ENCODE data around the gene RBM33. TPM values are rescaled to one million over a fixed set of nuclear protein-coding genes. Genes with fewer than 3 reads are reported as not detected.

RBM33 gene
- total RNA-seq, 3 donors from 2014 or later = 63.3 to 70.5 (median 66.4) TPM

DNA sequence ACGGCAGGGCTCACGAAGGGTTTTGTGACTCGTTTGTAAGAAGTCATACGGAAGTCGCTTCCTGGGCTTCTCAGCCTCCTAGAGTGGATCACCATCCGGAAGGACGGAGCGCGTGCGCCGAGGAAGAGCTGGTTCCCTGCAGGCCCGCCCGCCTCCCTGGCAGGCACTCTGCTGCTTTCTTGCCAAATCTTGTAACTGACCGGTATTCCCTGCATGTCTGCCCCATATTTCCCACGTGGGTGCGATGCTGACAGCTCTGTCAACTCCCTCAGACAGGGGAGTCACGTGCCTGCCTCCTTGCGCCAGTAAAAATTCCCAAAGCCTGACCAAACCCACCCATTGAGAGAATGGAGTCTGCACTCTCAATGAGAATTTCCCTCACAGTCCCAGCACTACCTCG lies 155.1 kb downstream of the RBM33 start:
- Mint-ChIP-seq H3K9me3 (no peaks in the 10 kb centered on the region), H3K4me3 (no peak overlapping the region), H3K36me3 (ENCODE audit: insufficient read depth) (no peaks in the 10 kb centered on the region), H3K27me3 (ENCODE audit: low read depth) (peaks cover 60% of the 10 kb centered on the region), H3K4me1 (ENCODE audit: low read depth) (peaks cover 8% of the 10 kb centered on the region)
- ATAC-seq = no peak
- no peak for DNase-seq

DNA sequence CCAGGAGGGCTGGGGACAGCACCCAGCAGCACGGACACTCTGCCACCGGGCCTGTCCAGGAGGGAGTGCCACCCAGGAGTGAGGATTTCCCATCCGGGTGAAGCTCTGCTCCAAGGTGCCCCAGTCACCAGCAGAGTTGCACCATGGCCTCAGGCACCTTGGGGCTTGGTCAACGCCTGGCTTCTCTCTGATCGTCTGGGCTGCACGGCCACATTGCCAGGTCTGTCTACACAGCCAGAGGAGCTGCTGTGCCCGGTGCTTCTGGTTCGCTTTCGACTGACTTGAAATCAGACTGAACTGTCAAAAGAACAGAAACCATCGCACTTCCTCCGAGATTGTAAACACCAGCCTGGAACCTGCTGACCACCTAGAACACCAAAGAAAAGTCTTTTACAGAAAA lies 155.8 kb downstream of the RBM33 start:
- no peak for DNase-seq
- peaks cover 62% of the 10 kb centered on the region for H3K27me3 Mint-ChIP-seq (ENCODE audit: low read depth)
- H3K4me3 Mint-ChIP-seq = no peak overlapping the region
- ATAC-seq = no peak
- H3K36me3 Mint-ChIP-seq (ENCODE audit: insufficient read depth) = no peaks in the 10 kb centered on the region
- H3K4me1 Mint-ChIP-seq (ENCODE audit: low read depth) = peaks cover 9% of the 10 kb centered on the region
- H3K9me3 Mint-ChIP-seq = no peaks in the 10 kb centered on the region

DNA sequence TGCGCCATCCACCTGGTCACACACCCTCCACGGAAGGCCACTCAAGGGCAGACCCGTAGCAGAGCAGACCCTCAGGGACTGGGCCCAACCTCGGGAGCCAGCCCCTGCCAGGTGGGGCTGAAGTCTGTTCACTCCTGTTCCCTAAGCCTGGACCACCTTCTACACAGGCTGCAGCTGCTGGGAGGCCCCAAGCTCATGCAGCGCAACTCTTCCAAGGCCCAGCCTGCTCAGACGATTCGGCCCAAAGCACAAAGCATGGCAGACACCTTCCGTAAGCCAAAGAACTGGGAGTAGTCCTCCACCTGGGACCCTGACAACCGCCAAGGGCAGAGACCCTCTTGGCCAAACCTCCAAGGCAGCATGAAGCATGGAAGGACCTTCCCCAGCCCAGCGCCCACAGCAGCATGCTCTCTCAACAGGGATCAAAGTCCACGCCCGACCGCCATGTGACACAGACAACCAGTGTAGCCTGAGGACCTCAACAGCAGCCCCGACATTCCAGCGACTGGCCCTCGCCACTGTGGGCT lies 156.3 kb downstream of the RBM33 start:
- no peak for ATAC-seq
- H3K4me3 Mint-ChIP-seq = no peak overlapping the region
- H3K9me3 Mint-ChIP-seq = no peaks in the 10 kb centered on the region
- DNase-seq = no peak
- peaks cover 10% of the 10 kb centered on the region for H3K4me1 Mint-ChIP-seq (ENCODE audit: low read depth)
- no peaks in the 10 kb centered on the region for H3K36me3 Mint-ChIP-seq (ENCODE audit: insufficient read depth)
- H3K27me3 Mint-ChIP-seq (ENCODE audit: low read depth) = peaks cover 61% of the 10 kb centered on the region

DNA sequence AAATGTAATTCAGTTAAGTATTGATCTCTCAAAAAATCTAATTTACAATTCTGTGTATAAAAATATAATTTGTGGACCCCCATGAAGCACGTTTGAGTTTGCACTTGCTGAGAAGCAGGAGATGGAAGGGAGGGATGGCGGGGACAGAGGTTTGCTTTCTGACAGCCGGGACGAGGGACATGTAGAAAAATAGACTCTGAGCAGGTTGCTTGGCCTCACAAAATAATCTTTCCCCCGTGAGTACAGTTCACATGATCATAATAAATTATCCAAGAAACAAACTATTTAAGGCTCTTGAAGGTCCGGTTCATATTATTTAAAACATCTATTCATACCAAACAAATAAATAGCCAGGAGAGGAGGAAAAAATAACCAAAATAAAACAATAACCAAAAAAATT lies 157.8 kb downstream of the RBM33 start:
- ATAC-seq = no peak
- peaks cover 70% of the 10 kb centered on the region for H3K27me3 Mint-ChIP-seq (ENCODE audit: low read depth)
- H3K4me3 Mint-ChIP-seq = no peak overlapping the region

DNA sequence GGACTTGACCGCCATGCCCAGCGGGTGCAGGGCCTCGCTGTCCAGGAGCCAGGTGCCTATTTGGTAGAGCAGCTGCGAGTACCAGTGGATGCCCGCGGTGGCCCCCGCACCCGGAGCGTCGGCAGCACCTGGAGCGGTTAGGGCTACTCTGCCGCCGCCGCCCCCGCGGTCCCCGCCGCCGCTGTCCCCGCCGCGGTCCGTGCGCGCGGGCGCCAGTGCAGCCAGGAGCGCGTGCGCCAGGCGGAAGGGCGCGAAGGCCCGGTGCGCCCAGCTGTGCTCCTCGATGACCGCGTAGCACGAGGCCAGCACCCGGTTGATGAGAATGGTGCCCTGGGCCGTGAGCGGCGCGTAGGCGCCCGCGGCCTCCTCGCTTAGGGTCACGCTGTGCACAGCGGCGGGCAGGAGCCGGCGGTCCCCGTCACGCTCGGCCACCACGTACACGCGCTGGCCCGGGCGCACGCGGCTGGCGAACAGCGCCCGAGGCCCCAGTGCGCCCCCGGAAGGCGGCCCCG lies 158.5 kb downstream of the RBM33 start:
- no peak overlapping the region for H3K4me3 Mint-ChIP-seq
- peaks cover 72% of the 10 kb centered on the region for H3K27me3 Mint-ChIP-seq (ENCODE audit: low read depth)
- no peaks in the 10 kb centered on the region for H3K9me3 Mint-ChIP-seq
- no peaks in the 10 kb centered on the region for H3K36me3 Mint-ChIP-seq (ENCODE audit: insufficient read depth)
- no peak for DNase-seq
- H3K4me1 Mint-ChIP-seq (ENCODE audit: low read depth) = peaks cover 19% of the 10 kb centered on the region
- ATAC-seq = no peak

More for the DNA sequence above, 157.8 kb downstream of the RBM33 start:
- Mint-ChIP-seq H3K4me1 (ENCODE audit: low read depth) (peaks cover 15% of the 10 kb centered on the region), H3K36me3 (ENCODE audit: insufficient read depth) (no peaks in the 10 kb centered on the region), H3K9me3 (no peaks in the 10 kb centered on the region)
- DNase-seq = no peak

DNA sequence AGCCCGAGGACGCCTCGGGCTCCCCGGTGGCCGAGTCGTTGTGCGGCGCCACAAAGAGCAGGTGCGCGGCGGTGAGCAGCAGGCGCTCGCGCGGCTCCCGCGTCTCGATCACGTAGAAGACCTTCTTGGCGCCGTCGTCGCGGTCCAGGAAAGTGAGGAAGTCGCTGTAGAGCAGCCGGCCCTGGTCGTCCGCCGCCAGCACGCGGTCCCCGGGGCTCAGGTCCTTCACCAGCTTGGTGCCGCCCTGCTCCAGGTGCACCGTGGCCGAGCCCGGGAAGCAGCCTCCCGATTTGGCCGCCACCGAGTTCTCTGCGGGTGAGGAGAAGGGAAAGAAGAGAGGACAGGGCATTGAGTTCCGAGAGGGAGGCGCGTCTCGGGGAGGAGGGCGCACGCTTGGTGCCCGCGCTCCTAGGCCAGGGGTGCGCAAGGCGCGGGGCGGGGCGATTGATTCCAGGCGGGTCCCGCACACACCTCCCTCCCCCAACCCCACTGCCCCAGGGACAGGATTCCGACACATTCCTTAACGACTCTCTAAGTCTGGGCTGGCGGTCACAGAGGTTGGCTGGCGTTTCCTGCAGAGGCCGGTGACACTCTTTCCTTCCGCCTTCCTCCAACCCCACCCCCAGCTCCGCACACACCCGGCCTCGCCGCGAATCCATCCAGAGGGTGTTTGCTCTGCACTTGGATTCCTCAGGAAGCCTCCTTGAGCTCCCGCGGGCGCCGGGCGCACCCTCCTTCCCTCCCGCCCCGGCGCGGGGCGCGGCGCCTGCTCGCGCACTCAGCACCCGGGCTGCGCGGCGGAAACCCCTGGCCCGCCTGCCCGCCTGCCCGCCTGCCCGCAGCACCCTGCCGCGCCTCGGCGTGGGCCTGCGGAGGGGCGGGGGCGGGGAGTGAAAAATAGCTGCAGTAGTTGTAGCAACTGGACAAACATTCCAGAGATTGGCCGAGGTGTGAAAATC lies 159.2 kb downstream of the RBM33 start:
- H3K36me3 Mint-ChIP-seq (ENCODE audit: insufficient read depth) = no peaks in the 10 kb centered on the region
- H3K4me3 Mint-ChIP-seq = peak overlapping the region; percentile 74
- peaks cover 19% of the 10 kb centered on the region for H3K4me1 Mint-ChIP-seq (ENCODE audit: low read depth)
- ATAC-seq (peak; percentile 12 to 13), DNase-seq (no peak)
- no peaks in the 10 kb centered on the region for H3K9me3 Mint-ChIP-seq
- H3K27me3 Mint-ChIP-seq (ENCODE audit: low read depth) = peaks cover 68% of the 10 kb centered on the region

DNA sequence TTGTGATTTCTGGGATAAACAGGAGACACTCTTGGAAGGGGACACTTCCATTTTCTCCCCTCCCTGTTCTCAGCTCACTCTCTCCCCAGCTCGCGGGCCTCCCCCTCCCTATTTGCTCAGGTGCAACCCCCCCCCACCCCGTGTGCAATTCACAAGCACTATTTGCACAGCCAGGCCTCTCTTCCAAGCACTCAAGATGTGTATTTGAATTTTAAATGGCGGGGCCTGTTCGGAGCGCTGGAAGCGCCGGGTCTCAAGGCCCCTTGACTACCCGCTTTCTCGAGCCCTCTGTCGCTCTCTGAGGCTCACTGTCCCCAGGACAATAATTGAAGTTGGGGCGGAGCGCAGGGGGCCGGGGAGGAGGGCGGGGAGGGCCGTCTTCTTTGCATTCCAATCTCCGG lies 160.0 kb downstream of the RBM33 start:
- peaks cover 67% of the 10 kb centered on the region for H3K27me3 Mint-ChIP-seq (ENCODE audit: low read depth)
- H3K36me3 Mint-ChIP-seq (ENCODE audit: insufficient read depth) = no peaks in the 10 kb centered on the region
- H3K9me3 Mint-ChIP-seq = no peaks in the 10 kb centered on the region
- H3K4me1 Mint-ChIP-seq (ENCODE audit: low read depth) = peaks cover 19% of the 10 kb centered on the region
- no peak overlapping the region for H3K4me3 Mint-ChIP-seq
- DNase-seq = no peak
- no peak for ATAC-seq

DNA sequence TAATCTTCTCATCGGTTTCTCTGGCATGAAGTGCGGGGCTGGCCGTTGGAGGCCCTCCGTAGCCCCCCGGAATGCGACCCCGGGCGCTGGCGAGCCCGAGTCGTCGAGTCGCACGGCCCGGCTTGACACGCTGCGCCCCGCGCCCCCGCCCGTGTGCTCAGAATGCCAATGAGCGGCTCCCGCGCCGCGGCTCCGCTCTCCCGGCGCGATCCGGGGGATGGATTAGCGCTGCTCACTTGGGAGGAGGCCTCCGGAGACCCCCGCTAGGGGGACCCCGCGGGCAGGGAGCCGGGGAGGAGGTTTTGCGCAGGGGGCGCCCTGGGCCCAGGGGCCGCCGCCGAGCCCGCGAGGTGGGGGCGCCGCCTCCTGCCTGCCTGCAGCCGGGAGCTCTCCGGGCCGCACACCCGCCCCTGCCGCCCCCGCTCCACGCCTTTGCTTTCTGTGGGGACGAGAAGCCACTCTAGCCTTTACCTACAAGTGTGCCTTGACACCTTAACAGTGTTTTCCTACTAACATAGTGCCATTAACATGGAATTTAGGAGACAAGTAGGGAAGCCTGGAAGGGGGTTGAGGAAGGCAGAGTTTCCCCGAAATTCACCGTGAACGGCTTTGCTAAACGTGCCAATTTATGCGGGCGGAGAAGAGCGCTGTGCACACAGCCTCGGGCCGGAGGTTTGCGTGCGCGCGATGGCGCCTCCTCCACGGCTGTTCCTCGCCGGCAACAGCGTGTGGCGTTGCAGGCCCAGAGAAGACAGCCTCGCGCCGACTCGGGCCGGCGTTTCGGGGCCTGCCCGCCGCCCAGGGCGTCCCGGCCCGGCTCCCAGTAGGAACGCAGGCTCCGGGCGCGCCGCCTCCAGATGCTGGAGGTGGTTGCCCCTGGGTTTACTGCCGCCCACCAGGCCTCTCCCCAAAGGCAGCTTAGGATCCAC lies 160.7 kb downstream of the RBM33 start:
- Mint-ChIP-seq H3K4me3 (peak overlapping the region; percentile 54), H3K36me3 (ENCODE audit: insufficient read depth) (no peaks in the 10 kb centered on the region), H3K4me1 (ENCODE audit: low read depth) (peaks cover 19% of the 10 kb centered on the region), H3K27me3 (ENCODE audit: low read depth) (peaks cover 61% of the 10 kb centered on the region), H3K9me3 (no peaks in the 10 kb centered on the region)
- ATAC-seq (peak; percentile 65 to 73), DNase-seq (peak; percentile 25)

DNA sequence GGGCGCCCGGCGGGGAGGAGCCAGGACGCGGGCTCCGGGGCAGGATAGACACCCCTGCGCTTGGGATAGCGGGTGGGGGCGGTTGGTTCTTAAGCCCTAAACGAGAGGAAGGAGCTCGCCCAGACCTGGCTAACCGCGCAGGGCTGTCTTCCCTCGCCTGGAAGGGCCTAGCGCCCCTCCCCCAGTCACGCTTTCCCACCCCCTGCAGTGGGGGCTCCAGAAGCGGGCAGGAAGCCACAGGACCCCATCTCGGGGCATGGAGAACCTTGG lies 161.3 kb downstream of the RBM33 start:
- no peak for DNase-seq
- H3K9me3 Mint-ChIP-seq = no peaks in the 10 kb centered on the region
- ATAC-seq = peak in 1 of 2 donors; percentile 15
- peaks cover 61% of the 10 kb centered on the region for H3K27me3 Mint-ChIP-seq (ENCODE audit: low read depth)
- peaks cover 21% of the 10 kb centered on the region for H3K4me1 Mint-ChIP-seq (ENCODE audit: low read depth)
- H3K4me3 Mint-ChIP-seq = no peak overlapping the region
- no peaks in the 10 kb centered on the region for H3K36me3 Mint-ChIP-seq (ENCODE audit: insufficient read depth)

DNA sequence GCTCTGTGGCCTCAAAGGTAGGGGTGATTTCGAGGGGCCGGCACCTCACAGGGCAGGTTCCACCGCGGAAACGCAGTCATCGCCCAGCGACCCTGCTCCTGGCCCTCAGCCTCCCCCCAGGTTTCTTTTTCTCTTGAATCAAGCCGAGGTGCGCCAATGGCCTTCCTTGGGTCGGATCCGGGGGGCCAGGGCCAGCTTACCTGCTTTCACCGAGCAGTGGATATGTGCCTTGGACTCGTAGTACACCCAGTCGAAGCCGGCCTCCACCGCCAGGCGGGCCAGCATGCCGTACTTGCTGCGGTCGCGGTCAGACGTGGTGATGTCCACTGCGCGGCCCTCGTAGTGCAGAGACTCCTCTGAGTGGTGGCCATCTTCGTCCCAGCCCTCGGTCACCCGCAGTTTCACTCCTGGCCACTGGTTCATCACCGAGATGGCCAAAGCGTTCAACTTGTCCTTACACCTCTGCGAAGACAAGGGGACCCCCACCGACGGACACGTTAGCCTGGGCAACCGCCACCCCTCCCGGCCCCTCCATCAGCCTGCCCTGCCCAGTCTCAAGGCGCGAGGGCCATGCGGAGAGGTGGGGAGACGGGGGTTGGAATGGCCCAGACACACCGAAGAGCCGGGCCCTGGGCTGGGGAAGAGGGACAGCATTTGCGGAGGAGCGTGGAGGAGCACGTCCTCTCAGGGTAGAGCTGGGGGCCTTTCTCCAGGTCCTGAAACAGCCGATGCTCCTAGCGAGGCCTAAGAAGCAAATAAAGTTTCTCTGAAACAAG lies 161.8 kb downstream of the RBM33 start:
- H3K4me3 Mint-ChIP-seq = no peak overlapping the region
- no peaks in the 10 kb centered on the region for H3K36me3 Mint-ChIP-seq (ENCODE audit: insufficient read depth)
- ATAC-seq (no peak), DNase-seq (no peak)
- peaks cover 61% of the 10 kb centered on the region for H3K27me3 Mint-ChIP-seq (ENCODE audit: low read depth)
- no peaks in the 10 kb centered on the region for H3K9me3 Mint-ChIP-seq
- peaks cover 22% of the 10 kb centered on the region for H3K4me1 Mint-ChIP-seq (ENCODE audit: low read depth)

DNA sequence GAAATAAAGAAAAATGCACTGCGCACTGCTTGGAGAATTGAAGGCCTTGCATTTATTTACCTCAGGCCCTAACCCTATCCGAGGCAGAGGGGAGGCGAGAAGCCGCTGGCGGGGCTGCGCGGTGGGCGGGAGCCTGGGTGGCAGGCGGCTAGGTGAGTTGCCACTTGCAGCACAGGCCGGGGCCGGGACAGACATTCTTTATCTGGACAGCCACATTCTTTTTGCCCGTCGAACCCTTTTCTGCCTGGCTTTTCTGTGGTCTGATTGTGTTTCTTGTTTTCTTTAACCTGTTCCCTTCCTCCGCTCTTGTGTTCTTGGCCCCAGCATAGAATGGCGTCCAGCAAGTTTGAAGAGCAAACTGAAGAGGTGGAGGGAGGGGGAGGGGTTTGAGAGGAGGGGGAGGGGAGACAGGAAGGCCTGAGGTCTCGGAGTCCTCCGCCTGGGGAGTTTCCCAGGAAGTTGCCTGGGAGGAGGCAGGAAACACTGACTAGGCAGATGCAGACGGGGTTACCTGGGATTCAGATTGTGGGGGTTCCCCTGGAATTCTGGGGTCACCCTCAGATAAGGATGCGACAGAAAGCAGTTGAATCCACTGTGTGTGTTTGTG lies 162.7 kb downstream of the RBM33 start:
- peaks cover 28% of the 10 kb centered on the region for H3K4me1 Mint-ChIP-seq (ENCODE audit: low read depth)
- H3K9me3 Mint-ChIP-seq = no peaks in the 10 kb centered on the region
- no peak for ATAC-seq
- DNase-seq = no peak
- H3K36me3 Mint-ChIP-seq (ENCODE audit: insufficient read depth) = no peaks in the 10 kb centered on the region
- H3K4me3 Mint-ChIP-seq = no peak overlapping the region
- H3K27me3 Mint-ChIP-seq (ENCODE audit: low read depth) = peaks cover 66% of the 10 kb centered on the region

DNA sequence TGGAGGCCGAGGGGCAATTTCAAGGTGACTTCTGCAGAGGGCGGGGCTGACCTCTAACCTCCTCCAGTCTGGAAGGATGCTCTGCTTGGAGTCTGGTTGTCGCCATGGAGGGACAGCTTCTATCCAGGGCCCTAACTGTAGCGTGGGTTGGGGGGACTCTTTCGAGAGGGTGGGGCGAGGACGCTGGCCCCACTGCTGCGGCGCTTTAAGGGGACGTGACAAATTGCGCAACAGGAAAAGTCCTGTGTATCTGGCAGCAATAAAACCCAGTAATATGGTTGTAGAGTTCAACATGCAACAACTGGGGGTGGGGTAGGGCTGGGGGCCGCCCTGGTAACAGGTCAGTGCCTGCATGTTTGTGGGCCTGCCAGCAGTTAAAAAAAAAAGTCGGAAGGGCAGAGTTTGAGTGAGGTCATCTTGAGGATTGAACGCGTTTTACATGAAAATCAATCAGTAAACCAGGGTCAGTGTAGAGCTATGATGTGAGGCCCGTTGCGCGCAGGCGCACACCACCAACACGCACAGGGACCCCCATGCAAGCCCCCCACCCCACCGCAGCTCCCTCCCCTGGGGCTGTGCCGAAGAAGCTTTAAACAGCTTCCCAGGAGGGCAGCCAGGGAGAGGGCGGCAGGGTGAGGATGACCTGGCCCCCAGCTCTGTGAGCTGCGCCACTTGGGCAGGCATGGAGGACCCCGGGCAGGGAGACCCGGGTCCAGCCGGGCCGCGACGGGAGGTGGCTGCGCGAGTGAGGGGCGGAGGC lies 163.5 kb downstream of the RBM33 start:
- no peak for ATAC-seq
- Mint-ChIP-seq H3K4me1 (ENCODE audit: low read depth) (peaks cover 27% of the 10 kb centered on the region), H3K4me3 (no peak overlapping the region), H3K9me3 (no peaks in the 10 kb centered on the region), H3K27me3 (ENCODE audit: low read depth) (peaks cover 70% of the 10 kb centered on the region), H3K36me3 (ENCODE audit: insufficient read depth) (no peaks in the 10 kb centered on the region)
- DNase-seq = no peak

Measured in activated T-cell treated with anti-CD3 and anti-CD28 coated beads, Interleukin-2, amount 50 U/mL, for 4 hours (primary cell).